DMS114 treated with DMSO at 0.1 percent for 48 hours (cell line): Measurements from ENCODE around the gene GRID1.

ENCODE experiments used
- DNase-seq: peaks from one replicate; lab custom pipeline; 2025; ENCODE audit not compliant: unreplicated experiment; lab: John Stamatoyannopoulos, UW

The GRID1 gene

DNA sequence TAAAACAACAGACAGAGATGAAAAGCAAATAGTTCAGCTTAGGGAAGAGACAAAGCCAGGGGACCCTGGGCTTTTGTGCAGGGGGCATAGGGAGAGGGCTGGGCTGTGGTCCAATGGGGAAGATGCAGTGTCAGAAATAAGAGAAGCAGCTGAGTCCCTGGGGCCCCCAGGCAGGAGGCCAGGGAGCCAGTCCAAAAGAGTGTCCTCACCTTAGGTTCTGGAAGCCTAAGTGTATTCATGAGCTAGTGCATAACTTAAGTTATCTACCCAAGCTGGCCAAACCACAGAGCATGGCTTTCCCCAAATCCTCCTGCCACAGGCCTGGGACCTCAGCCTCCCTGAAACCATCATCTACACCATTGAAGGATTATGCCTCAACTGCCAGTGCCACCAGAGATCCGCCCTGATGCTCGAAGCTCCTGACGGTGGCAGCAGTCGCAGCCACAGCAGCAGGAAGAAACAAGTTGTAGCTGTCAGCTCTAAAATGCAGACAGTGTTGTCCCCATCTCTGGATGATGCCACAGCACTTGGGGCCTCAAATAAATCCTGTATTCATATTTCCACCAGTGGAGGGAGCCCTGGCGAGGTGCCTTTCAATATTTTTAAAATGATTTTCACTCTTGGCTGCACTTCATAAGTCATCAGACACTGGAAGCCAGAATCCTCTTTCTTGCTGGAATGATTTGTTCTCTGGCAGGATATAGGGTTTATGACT, 574.6 kb downstream of the GRID1 start:
- no peak for DNase-seq

DNA sequence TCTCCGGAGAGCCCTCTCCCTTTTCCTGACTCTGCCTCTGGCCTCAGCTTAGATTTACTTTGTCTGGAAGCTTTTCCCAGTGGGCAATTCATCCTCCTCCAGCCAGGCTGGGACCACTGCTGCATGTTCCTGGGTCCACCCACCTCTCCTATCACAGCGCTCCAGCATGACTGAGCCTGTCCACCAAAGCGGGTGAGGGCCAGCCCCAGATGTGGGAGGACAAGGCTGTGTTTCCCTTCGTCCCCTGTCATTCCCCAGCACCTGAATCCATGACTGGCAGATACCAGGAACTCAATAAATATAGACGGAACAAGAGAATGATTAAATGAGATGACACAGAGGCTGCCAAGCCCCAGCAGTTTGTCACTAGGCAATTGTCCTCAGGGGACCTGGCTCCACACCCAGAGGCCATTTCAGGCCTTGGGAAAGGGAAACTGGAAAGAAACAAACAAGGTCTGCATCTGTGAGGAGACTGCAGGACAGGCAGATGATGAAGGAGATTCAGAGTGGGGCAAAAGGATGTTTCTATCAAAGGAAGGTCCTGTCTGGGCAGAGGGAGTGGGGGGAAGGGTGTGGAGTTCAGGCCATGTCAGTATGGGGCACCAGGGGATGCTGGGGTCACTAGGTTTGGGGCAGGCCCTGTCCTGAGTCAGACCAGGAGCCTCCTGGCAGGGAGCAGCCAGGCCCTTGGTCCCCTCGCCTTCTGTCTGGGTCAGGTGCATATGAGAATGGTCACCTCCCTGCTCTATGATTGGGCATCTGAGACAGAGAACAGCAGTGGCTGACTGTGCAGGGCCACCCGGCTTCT, 576.4 kb downstream of the GRID1 start:
- no peak for DNase-seq

DNA sequence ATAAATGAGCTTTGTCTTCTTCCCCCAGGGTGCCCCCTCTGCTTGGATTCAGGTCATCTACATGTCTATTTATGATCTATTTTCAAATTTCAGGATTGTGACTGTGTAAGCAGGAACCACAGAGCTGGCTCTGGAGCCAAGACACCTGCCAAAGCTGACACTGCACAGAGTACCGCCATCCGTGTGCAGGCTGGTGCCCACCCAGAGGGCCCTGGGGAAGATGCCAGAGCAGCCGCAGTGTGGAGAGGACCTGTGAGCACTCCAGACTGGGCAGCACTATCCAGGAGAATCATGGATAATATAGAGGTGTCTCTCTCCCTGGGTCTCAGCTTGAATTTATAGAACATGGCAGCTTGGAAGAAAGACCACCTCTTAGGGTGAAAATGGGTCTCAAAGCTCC, 577.5 kb downstream of the GRID1 start:
- DNase-seq: no peak

DNA sequence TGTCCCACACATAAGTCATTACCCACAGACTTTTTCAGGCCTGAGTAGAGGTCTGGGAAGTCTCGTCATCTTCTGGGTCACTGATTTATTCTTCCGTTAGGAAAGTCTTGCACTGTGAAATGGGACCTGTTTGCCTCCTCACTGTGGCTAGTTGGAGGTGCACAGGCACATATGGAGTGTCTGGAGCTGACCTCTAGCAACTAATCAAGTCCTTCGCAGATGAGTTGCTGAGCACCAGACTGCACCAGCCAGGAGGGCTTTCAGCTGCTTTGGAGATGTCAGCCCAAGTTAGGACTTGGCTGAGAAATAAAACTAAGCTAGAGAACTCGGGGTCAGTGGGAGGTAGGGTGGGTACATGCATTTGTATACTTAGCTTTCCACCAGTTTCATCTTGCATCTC, 578.0 kb downstream of the GRID1 start:
- no peak for DNase-seq

DNA sequence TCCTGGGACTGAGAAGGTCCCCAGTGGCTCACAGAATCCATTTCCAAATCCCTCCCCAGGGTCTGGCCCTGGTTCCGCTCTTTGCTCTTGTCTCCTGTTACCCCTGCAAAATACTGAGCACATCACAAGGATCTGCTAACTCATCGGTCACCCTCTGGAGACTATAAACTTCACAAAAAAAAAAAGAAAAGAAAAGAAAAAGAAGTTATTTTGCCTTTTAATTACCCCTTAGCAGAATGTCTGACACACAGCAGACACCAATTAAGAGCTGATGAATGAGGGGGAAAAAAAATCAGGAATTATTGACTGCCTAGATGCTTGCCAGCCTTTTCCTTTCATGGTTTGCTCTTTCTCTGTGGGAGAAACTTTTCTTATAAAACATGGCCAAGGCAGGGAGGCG, 578.7 kb downstream of the GRID1 start:
- no peak for DNase-seq

DNA sequence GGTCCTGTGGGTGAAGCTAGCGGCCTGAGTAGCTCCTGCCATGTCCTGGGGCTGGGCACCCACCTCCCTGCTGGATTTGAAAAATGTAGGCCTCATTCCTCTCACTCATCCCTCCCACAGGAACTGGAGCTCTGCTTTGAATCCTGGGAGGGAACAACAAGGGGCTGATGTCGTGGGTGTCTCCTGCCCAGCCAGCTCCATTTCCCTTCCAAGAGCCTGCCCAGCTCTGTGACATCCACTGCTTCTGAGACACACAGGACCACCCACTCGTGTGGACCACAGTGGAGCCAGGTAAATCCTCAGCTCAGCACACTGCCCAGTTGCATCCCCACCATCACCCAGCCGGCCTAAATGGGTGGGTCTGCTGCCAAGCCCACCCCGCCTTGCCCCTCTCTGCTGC, 579.2 kb downstream of the GRID1 start:
- DNase-seq: no peak

DNA sequence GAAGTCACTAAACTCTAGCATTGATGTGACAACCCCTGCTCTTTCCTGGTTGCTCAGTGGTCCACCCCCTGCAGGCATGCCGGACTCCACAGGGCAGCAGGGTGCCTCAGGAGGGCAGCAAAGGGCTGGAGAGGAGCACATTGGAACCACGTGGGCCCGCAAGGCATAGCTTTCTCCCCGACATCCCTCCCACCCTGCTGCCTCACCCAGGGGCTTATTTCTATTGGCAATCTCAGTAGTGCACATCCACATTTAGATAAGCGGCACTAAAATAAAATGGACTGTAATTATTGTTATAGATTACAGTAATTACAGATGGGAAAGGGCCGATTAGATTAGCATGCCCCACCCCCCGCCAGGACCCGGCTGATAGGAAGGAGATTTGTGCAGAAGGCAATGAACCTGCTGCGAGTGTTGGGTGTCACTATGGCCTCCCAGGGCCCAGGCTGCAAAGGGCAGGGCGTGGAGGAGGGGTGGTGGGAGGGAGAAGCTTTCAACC, 580.1 kb downstream of the GRID1 start:
- DNase-seq: no peak

DNA sequence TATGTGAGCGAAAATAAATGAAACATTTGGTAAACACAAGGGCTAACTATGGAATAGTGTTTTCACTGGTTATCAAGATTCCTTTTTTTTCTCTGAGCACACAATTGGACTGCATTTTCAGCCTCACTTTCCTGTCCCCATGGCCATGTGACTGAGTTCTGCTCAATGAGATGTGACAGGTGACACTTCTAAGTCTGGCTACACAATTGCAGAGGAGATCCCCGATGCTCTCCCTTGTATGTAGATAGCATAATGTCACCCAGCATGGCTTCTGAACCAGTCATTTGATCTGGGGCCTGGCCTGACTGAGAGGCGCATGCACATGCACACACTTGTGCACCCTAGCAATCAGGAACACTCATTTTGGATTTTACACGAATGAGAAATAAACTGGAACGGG, 581.8 kb downstream of the GRID1 start:
- no peak for DNase-seq

DNA sequence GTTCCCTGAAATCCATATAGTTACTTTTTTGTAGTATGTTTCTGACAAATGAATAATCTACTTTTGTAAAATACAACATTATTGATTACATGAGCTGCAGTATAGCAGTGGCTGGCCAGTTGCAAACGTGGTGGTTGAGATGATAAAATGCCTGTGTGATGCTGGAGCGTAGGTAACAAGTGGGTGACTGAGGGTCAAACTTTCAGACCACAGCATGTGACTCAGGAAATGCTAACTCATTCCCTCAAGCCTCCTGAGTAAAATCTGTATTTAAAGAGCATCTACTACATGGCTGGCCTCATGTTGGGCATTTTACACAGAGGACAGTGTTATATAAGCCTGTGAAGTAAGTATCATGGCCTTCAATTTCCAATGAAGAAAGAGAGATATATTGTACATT, 585.2 kb downstream of the GRID1 start:
- no peak for DNase-seq

DNA sequence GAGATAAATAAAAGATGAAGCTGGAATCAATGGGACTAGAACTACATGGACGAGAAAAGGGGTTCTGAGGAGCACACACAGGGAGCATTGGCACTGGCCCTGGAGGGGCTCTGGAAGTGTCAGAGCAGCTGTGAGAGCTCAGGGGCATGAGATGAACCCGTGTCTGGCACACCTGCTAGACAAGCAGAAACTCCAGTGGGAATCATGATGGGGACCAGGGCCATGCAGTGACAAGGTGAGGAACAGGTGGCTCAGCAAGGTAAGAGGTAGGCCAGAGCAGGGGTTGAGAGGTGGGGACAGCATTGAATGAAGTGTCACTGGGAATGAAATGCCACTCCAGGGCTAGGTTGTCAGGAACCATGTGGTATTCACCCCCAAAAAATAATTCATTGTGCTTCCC, 588.5 kb downstream of the GRID1 start:
- DNase-seq: no peak

DNA sequence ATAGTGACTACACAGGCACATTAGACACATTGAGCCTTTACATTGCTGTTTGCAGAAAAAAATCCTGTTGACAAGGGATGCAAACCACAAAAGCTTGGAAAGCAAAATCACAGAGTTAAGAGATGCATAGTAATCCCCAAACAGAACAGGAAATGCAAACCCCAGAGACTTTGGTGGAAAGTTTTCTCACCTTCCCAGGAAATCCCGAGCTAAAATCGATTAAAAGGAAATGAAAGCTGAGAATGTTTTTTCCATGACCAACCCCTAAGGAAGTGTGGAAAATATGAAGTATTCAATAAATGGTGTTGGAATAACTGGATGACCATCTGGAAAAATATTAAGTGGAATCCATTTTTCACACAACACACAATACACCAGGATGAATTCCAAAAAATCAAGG, 598.7 kb downstream of the GRID1 start:
- no peak for DNase-seq

DNA sequence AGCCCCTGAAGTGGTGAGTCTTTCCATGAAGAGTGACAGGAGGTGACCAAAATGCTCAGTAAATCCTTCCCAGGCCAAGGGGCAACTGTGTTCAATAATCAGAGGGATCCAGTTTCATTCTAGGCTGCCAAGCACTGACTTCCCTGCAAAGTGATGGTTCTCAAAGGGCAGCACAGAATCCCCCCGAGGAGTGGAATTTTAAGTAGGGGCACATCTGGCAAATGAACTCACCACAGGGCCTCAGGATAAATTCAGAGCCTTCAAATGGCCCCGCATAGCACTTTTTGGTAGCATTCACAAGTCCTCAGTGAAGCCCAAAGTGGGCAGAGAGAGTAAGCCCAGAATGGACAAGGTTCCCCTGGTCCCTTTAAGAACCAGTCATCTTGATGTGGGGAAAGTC, 602.5 kb downstream of the GRID1 start:
- no peak for DNase-seq

DNA sequence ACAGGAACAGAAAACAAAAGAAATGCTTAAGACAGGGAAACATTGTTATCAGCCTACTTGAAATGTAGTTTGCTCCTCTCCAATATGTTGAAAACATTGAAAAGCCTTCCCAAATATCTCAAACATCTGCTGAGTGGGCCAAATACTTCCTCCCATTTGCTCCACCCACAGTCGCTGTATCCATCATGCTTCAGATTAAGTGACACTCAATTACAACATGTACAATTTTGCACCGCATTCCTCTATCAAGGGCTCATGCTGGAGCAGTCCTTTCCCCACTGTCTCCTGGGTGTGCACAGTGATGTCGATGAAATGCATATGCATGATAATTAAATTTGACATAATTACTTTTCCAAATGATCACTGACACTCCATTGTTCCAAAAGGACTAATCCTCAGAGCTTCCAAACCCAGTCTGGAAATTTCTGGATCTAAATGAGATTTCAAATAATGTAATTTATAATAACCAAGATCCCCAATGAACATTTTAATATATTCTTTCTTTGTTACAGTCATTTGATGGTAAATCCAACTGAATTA, 604.6 kb downstream of the GRID1 start:
- no peak for DNase-seq

DNA sequence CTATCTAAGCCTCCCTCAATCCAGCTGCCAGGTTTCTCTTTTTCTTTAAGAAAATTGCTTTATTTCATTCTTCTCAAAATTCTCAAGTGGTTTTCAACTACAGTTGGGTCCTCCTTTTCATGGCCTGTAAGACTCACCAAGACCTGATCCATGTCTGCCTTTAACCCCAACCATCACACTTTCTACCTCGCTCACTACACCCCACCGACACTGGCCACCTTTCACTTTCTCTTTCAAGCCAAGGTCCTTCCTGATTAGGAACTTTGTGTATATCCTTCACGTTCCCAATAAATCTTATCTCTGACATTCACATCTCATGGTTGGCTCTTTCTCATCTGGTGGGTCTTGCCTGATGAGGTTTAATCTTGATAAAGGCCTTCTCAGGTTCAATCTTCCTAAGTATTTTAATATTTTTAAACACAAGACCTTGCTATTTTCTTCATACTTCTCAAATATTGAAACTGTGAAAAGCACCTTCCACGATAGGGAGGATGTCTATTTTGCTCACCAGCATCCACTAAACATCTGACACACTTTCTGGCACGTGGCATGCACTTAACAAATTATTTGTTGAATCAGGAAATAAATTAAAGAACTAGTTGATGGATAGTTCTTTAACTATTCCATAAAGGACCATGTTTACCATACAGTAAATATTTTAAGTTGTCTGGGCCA, 624.8 kb downstream of the GRID1 start:
- DNase-seq: no peak

DNA sequence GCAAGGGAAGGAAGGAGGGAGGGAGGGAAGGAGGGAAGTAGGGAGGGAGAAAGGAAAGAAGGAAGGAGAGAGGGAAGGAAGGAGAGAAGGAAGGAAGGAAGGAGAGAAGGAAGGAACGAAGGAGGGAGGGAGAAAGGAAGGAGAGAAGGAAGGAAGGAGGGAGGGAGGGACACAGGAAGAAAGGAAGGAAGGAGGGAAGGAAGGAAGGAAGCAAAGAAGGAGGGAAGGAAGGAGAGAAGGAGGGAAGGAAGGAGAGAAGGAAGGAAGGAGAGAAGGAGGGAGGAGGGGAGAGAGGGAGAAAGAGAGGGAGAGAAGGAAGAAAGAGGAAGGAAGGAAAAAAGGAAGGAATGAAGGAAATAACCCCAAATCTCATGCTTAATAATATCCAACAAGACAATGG, 630.6 kb downstream of the GRID1 start:
- DNase-seq: no peak

DNA sequence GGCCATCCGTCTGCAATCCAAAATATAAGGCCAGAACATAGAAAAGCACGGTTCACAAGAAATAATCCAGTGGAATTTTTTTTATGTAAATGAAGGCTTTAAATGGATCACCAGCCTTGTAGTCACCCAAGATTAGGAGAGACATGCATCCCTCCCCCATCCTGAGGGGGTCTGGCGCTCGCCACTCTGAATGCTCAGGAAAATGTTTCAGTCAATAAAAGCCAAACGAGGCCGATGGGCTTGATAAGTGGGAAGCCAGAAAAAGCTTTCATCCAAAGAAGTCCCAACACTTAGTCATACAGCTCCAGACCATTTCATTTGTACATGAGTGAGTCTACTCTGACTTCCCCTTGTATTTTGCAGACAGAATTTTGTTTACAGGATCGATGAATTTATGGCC, 631.8 kb downstream of the GRID1 start:
- no peak for DNase-seq

DNA sequence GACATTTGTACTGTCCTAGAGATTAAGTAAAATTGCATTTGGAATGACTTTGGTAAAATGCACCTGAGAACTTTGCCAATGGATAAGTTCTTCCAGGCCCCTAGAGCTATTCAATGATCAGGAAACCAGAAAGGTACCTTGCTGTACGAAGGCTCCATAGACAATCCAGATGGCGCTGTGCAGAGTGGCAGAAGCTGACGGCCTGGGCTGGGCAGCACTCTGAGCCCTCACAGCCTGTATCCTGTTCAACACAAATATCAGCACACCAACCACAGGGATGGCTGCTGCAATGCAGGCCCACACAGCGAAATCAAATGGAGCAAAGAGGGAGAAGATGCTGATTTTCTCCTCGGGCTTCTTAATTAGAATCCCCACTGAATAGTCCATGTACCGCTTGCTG, 642.4 kb downstream of the GRID1 start:
- DNase-seq: no peak

DNA sequence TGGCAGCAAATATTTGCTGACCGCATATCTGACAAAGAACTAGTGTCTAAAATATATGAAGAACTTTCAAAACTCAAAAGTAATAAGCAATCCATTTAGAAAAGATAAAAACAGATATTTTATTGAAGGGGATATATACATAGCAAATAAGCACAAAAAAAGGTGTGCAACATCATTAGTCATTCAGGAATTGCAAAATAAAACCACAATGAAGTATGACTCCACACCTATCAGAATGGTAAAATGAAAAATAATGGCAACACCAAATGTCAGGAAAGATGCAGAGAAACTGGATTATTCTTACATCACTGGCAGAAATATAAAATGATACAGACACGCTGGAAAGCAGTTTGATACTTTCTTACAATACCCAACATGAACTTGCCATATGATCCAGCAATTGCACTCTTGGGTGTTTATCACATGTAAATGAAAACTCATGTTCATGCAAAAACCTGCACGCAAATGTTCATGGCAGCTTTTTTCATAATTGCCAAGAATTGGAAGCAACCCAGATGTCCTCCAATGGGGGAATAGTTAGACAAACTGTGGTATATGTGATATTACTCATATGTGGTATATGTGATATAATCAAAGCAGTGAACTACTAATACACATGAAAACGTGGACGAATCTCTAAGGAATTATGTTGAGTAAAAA, 645.5 kb downstream of the GRID1 start:
- DNase-seq: no peak

DNA sequence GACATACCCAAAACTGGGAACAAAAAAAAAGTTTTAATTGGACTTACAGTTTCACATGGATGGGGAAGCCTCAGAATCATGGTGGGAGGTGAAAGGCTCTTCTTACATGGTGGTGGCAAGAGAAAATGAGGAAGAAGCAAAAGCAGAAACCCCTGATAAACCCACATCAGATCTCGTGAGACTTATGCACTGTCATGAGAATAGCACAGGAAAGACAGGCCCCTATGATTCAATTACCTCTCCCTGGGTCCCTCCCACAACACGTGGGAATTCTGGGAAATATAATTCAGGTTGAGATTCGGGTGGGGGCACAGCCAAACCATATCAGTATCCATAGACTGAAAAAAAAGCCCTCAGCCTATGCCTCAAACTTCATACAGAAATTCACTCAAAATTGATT, 647.2 kb downstream of the GRID1 start:
- no peak for DNase-seq

DNA sequence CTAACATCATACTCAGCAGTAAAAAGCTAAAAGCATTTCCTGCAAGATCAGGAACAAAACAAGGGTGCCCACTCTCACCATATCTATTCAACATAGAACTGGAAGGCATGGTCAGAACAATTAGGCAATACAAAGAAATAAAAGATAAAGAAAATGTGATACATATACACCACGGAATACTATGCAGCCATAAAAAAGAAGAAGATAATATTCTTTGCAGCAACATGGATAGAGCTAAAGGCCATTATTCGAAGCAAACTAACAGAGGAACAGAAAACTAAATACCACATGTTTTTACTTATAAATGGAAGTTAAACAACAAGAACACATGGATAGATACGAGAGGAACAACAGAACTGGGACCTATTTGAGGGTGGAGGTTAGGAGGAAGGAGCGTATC, 652.7 kb downstream of the GRID1 start:
- DNase-seq: no peak

DNA sequence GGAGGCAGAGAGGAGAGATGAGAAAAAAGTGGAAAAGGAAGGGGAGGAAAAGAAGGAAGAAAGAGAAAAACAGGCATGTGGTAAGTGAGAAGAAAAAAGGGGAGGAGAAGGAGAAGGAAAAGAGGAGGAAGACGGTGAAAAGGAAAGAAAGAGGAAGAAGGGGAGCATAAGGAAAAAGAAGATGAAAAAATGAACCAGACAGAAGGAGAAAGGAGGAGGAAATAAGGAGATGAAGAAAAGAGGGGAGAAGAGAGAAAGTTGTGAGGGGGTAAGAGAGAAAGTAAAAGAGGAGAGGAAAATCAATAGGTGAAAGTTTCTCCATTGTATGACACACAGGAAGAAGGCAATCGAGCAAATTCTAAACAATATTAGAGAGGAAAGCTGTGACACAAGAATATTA, 663.8 kb downstream of the GRID1 start:
- no peak for DNase-seq
